HEK293 (cell line): ENCODE measurements around the gene OTUB2.

Source experiments
- CTCF ChIA-PET: fragments of 350-600 bp; formaldehyde crosslinking; extraction: SDS; loops from one replicate; lab custom pipeline; 2021; ENCODE audit warnings: antibody characterized with exemption; lab: Yijun Ruan, JAX
- POLR2A ChIA-PET: fragments of 300-600 bp; formaldehyde crosslinking; extraction: SDS; loops from one replicate; lab custom pipeline; 2020; ENCODE audit warnings: antibody characterized with exemption, inconsistent platforms; lab: Yijun Ruan, JAX
- H3K27ac ChIP-seq: fragments of 200-500 bp; sonication (Bioruptor generic); 2 replicates; pipeline ENCODE4 v1.5.1; 2014; ENCODE audit warnings: low read depth, low read length, control low read depth, inconsistent platforms; ENCODE audit errors: extremely low read depth
- H3K36me3 ChIP-seq, 2 experiments: fragments of 200-500 bp in 1 of 2; sonication (Bioruptor generic) in 1 of 2; 1 replicate in 1 of 2; 2 replicates in 1 of 2; pipeline ENCODE4 v1.5.1; 2014 to 2017; ENCODE audit warnings: inconsistent platforms in 2 of 2, low read length in 2 of 2; ENCODE audit not compliant: control insufficient read depth in 2 of 2, insufficient read depth in 1 of 2
- H3K4me1 ChIP-seq: fragments of 200-500 bp; sonication (Bioruptor generic); 2 replicates; pipeline ENCODE4 v1.5.1; 2014; ENCODE audit warnings: mild to moderate bottlenecking, low read length, inconsistent platforms; ENCODE audit not compliant: control insufficient read depth, insufficient read depth
- H3K4me3 ChIP-seq: 2 replicates; pipeline ENCODE4 v1.5.1; 2011; ENCODE audit warnings: low read depth, mild to moderate bottlenecking, control low read depth, low read length, moderate library complexity
- H3K9me3 ChIP-seq: fragments of 200-500 bp; sonication (Bioruptor generic); 2 replicates; pipeline ENCODE4 v1.5.1; 2014; ENCODE audit warnings: low read depth, low read length, inconsistent platforms; ENCODE audit not compliant: control insufficient read depth, insufficient read depth
- GLIS2 ChIP-seq: fragments of 450-650 bp; formaldehyde crosslinking; IDR thresholded peaks from 2 replicates; pipeline ENCODE4 v1.5.1; 2016; ENCODE audit warnings: missing biosample characterization, missing genetic modification characterization
- RBAK ChIP-seq: fragments of 450-650 bp; formaldehyde crosslinking; IDR thresholded peaks from 2 replicates; pipeline ENCODE4 v1.5.1; 2016; ENCODE audit warnings: missing biosample characterization, missing genetic modification characterization
- ZEB2 ChIP-seq: fragments of 450-650 bp; formaldehyde crosslinking; IDR thresholded peaks from 2 replicates; pipeline ENCODE4 v1.5.1; 2016; ENCODE audit warnings: missing biosample characterization, missing genetic modification characterization
- ZFP3 ChIP-seq: fragments of 450-650 bp; formaldehyde crosslinking; IDR thresholded peaks from 2 replicates; pipeline ENCODE4 v1.5.1; 2016; ENCODE audit warnings: low read depth, missing biosample characterization, missing genetic modification characterization
- ZNF416 ChIP-seq: fragments of 450-650 bp; formaldehyde crosslinking; IDR thresholded peaks from 2 replicates; pipeline ENCODE4 v1.5.1; 2016; ENCODE audit warnings: missing biosample characterization, missing genetic modification characterization
- ZNF48 ChIP-seq: fragments of 450-650 bp; formaldehyde crosslinking; IDR thresholded peaks from 2 replicates; pipeline ENCODE4 v1.5.1; 2016; ENCODE audit warnings: missing biosample characterization, missing genetic modification characterization
- ZNF529 ChIP-seq: fragments of 450-650 bp; formaldehyde crosslinking; IDR thresholded peaks from 2 replicates; pipeline ENCODE4 v1.5.1; 2017; ENCODE audit warnings: missing genetic modification characterization, missing biosample characterization; ENCODE audit not compliant: insufficient replicate concordance
- ZNF530 ChIP-seq: fragments of 450-650 bp; formaldehyde crosslinking; IDR thresholded peaks from 2 replicates; pipeline ENCODE4 v1.5.1; 2016; ENCODE audit warnings: low read depth, missing biosample characterization, missing genetic modification characterization
- ZNF747 ChIP-seq: fragments of 450-650 bp; formaldehyde crosslinking; IDR thresholded peaks from 2 replicates; pipeline ENCODE4 v1.5.1; 2016; ENCODE audit warnings: missing biosample characterization, missing genetic modification characterization
- ZSCAN16 ChIP-seq: fragments of 450-650 bp; formaldehyde crosslinking; IDR thresholded peaks from 2 replicates; pipeline ENCODE4 v1.5.1; 2016; ENCODE audit warnings: missing biosample characterization, missing genetic modification characterization
- ZSCAN23 ChIP-seq: fragments of 450-650 bp; formaldehyde crosslinking; IDR thresholded peaks from 2 replicates; pipeline ENCODE4 v1.5.1; 2016; ENCODE audit warnings: missing biosample characterization, missing genetic modification characterization
- TF ChIP-seq, protein P1 (sequence below): fragments of 450-650 bp; formaldehyde crosslinking; IDR thresholded peaks from 2 replicates; pipeline ENCODE4 v1.5.1; 2016; ENCODE audit warnings: missing biosample characterization, missing genetic modification characterization
- TF ChIP-seq, protein P2 (sequence below): fragments of 450-650 bp; formaldehyde crosslinking; IDR thresholded peaks from 2 replicates; pipeline ENCODE4 v1.5.1; 2016; ENCODE audit warnings: missing biosample characterization, missing genetic modification characterization
- TF ChIP-seq, protein P3 (sequence below): fragments of 450-650 bp; formaldehyde crosslinking; IDR thresholded peaks from 2 replicates; pipeline ENCODE4 v1.5.1; 2016; ENCODE audit warnings: missing biosample characterization, missing genetic modification characterization
- TF ChIP-seq, protein P4 (sequence below): fragments of 450-650 bp; formaldehyde crosslinking; IDR thresholded peaks from 2 replicates; pipeline ENCODE4 v1.5.1; 2016; ENCODE audit warnings: missing biosample characterization, missing genetic modification characterization
- TF ChIP-seq, protein P5 (sequence below): fragments of 450-650 bp; formaldehyde crosslinking; IDR thresholded peaks from 2 replicates; pipeline ENCODE4 v1.5.1; 2016; ENCODE audit warnings: missing biosample characterization, missing genetic modification characterization
- TF ChIP-seq, protein P6 (sequence below): fragments of 450-650 bp; formaldehyde crosslinking; IDR thresholded peaks from 2 replicates; pipeline ENCODE4 v1.5.1; 2017; ENCODE audit warnings: missing biosample characterization, missing genetic modification characterization

The OTUB2 gene

DNA sequence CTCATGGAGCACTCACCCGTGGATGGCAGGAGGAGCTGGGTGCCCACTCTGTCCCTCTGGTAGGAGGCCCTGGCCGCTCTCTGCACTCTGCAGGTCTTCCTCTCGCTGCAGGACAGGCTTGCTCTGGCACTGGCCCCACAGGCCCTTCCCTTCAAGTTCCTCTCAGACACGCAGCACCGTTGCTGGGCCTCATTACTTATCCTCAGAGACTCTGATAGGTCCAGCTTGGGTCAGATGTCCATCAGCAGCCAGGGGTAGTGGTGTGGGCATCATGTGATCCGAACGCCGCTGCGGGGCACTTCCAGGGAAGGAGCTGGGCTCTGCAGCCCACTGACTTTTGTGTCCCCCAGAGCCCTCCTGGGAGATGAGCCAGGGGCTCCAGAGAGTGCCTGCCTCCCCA lies 11.8 kb downstream of the OTUB2 start (continued):
- TF ChIP-seq, protein P1, sequence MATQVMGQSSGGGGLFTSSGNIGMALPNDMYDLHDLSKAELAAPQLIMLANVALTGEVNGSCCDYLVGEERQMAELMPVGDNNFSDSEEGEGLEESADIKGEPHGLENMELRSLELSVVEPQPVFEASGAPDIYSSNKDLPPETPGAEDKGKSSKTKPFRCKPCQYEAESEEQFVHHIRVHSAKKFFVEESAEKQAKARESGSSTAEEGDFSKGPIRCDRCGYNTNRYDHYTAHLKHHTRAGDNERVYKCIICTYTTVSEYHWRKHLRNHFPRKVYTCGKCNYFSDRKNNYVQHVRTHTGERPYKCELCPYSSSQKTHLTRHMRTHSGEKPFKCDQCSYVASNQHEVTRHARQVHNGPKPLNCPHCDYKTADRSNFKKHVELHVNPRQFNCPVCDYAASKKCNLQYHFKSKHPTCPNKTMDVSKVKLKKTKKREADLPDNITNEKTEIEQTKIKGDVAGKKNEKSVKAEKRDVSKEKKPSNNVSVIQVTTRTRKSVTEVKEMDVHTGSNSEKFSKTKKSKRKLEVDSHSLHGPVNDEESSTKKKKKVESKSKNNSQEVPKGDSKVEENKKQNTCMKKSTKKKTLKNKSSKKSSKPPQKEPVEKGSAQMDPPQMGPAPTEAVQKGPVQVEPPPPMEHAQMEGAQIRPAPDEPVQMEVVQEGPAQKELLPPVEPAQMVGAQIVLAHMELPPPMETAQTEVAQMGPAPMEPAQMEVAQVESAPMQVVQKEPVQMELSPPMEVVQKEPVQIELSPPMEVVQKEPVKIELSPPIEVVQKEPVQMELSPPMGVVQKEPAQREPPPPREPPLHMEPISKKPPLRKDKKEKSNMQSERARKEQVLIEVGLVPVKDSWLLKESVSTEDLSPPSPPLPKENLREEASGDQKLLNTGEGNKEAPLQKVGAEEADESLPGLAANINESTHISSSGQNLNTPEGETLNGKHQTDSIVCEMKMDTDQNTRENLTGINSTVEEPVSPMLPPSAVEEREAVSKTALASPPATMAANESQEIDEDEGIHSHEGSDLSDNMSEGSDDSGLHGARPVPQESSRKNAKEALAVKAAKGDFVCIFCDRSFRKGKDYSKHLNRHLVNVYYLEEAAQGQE (tag by site-specific recombination) = no peak
- TF ChIP-seq, protein P2, sequence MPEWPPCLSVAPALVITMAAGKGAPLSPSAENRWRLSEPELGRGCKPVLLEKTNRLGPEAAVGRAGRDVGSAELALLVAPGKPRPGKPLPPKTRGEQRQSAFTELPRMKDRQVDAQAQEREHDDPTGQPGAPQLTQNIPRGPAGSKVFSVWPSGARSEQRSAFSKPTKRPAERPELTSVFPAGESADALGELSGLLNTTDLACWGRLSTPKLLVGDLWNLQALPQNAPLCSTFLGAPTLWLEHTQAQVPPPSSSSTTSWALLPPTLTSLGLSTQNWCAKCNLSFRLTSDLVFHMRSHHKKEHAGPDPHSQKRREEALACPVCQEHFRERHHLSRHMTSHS (tag by site-specific recombination) = no peak
- no peak for TF ChIP-seq ZNF529 (tag by site-specific recombination)
- TF ChIP-seq, protein P3, sequence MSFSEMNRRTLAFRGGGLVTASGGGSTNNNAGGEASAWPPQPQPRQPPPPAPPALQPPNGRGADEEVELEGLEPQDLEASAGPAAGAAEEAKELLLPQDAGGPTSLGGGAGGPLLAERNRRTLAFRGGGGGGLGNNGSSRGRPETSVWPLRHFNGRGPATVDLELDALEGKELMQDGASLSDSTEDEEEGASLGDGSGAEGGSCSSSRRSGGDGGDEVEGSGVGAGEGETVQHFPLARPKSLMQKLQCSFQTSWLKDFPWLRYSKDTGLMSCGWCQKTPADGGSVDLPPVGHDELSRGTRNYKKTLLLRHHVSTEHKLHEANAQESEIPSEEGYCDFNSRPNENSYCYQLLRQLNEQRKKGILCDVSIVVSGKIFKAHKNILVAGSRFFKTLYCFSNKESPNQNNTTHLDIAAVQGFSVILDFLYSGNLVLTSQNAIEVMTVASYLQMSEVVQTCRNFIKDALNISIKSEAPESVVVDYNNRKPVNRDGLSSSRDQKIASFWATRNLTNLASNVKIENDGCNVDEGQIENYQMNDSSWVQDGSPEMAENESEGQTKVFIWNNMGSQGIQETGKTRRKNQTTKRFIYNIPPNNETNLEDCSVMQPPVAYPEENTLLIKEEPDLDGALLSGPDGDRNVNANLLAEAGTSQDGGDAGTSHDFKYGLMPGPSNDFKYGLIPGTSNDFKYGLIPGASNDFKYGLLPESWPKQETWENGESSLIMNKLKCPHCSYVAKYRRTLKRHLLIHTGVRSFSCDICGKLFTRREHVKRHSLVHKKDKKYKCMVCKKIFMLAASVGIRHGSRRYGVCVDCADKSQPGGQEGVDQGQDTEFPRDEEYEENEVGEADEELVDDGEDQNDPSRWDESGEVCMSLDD = no peak
- TF ChIP-seq, protein P4, sequence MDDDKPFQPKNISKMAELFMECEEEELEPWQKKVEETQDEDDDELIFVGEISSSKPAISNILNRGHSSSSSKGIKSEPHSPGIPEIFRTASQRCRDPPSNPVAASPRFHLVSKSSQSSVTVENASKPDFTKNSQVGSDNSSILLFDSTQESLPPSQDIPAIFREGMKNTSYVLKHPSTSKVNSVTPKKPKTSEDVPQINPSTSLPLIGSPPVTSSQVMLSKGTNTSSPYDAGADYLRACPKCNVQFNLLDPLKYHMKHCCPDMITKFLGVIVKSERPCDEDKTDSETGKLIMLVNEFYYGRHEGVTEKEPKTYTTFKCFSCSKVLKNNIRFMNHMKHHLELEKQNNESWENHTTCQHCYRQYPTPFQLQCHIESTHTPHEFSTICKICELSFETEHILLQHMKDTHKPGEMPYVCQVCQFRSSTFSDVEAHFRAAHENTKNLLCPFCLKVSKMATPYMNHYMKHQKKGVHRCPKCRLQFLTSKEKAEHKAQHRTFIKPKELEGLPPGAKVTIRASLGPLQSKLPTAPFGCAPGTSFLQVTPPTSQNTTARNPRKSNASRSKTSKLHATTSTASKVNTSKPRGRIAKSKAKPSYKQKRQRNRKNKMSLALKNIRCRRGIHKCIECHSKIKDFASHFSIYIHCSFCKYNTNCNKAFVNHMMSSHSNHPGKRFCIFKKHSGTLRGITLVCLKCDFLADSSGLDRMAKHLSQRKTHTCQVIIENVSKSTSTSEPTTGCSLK (tag by site-specific recombination) = no peak

DNA sequence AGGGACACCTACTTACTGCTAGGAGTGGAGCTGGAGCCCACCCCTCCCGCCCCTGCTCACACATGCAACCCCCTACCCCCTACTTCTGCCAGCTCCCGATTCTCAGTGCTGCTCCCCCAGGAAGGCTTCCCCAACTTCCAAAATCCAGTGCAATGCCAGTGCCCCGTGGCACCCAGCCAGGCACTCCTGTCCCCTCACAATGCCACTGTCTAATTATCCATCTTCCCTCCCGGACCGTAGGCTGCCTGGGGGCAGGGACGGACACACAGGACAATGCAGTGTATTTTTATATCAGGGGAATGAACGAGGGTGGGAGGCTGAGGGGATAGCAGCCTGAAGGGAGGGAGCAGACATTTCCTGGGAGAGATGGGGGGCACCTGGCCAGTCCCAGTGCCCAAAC lies 12.4 kb downstream of the OTUB2 start:
- Histone ChIP-seq H3K9me3 (no peaks in the 10 kb centered on the region), H3K4me3 (no peak overlapping the region), H3K27ac (no peak overlapping the region), H3K4me1 (no peaks in the 10 kb centered on the region), H3K36me3 (peaks cover 0 to 21% of the 10 kb centered on the region in 2 experiments; a peak in 1 of 3 replicates)
- POLR2A ChIA-PET = no interaction called here
- CTCF ChIA-PET = interaction anchor here (0.6 to 3.6 kb wide), 4 partner anchors 10 to 170 kb away, joined by 6 to 18 read pairs (median 9); no protein-coding TSS in a partner anchor
- TF ChIP-seq ZSCAN23 = no peak
- TF ChIP-seq ZFP3 (tag by site-specific recombination) = no peak
- TF ChIP-seq, protein P4 (tag by site-specific recombination) = no peak
- TF ChIP-seq, protein P5, sequence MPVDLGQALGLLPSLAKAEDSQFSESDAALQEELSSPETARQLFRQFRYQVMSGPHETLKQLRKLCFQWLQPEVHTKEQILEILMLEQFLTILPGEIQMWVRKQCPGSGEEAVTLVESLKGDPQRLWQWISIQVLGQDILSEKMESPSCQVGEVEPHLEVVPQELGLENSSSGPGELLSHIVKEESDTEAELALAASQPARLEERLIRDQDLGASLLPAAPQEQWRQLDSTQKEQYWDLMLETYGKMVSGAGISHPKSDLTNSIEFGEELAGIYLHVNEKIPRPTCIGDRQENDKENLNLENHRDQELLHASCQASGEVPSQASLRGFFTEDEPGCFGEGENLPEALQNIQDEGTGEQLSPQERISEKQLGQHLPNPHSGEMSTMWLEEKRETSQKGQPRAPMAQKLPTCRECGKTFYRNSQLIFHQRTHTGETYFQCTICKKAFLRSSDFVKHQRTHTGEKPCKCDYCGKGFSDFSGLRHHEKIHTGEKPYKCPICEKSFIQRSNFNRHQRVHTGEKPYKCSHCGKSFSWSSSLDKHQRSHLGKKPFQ (tag by site-specific recombination) = no peak
- TF ChIP-seq ZEB2 (tag by site-specific recombination) = no peak
- no peak for TF ChIP-seq ZNF48 (tag by site-specific recombination)
- TF ChIP-seq RBAK = no peak
- no peak for TF ChIP-seq ZSCAN16 (tag by site-specific recombination)
- TF ChIP-seq ZNF747 (tag by site-specific recombination) = no peak
- TF ChIP-seq ZNF416 (tag by site-specific recombination) = no peak
- TF ChIP-seq GLIS2 (tag by site-specific recombination) = no peak
- TF ChIP-seq ZNF530 (tag by site-specific recombination) = no peak
- TF ChIP-seq, protein P6, sequence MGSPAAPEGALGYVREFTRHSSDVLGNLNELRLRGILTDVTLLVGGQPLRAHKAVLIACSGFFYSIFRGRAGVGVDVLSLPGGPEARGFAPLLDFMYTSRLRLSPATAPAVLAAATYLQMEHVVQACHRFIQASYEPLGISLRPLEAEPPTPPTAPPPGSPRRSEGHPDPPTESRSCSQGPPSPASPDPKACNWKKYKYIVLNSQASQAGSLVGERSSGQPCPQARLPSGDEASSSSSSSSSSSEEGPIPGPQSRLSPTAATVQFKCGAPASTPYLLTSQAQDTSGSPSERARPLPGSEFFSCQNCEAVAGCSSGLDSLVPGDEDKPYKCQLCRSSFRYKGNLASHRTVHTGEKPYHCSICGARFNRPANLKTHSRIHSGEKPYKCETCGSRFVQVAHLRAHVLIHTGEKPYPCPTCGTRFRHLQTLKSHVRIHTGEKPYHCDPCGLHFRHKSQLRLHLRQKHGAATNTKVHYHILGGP (tag by site-specific recombination) = no peak
